ENCODE measurements around the gene SSBP3.

DNA sequence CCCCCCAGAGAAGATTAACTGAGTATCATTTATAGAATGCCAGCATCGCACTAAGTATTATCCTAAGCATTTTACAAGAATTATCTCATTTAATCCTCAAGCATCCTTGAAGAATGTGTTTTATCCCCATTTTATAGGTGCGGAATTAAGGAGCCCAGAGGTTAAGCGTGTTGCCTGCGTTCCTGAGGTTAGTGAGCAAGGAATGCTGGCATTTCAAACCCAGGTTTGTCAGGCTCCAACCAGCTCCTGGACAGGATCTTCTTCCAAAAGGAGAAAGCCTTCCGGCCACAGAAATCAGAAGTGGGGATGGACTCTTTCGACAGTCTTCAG, 82.3 kb downstream of the SSBP3 start:
- TF ChIP-seq GABPA (IDR thresholded peaks at IDR 0.05 in 1 of 2, conservative IDR thresholded peaks at IDR 0.05 in 1 of 2) = no peak
- TF ChIP-seq, protein P1, sequence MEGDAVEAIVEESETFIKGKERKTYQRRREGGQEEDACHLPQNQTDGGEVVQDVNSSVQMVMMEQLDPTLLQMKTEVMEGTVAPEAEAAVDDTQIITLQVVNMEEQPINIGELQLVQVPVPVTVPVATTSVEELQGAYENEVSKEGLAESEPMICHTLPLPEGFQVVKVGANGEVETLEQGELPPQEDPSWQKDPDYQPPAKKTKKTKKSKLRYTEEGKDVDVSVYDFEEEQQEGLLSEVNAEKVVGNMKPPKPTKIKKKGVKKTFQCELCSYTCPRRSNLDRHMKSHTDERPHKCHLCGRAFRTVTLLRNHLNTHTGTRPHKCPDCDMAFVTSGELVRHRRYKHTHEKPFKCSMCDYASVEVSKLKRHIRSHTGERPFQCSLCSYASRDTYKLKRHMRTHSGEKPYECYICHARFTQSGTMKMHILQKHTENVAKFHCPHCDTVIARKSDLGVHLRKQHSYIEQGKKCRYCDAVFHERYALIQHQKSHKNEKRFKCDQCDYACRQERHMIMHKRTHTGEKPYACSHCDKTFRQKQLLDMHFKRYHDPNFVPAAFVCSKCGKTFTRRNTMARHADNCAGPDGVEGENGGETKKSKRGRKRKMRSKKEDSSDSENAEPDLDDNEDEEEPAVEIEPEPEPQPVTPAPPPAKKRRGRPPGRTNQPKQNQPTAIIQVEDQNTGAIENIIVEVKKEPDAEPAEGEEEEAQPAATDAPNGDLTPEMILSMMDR (IDR thresholded peaks at IDR 0.05; ENCODE audit: low read depth, low read length, missing input control) = no peak
- TF ChIP-seq, protein P2, sequence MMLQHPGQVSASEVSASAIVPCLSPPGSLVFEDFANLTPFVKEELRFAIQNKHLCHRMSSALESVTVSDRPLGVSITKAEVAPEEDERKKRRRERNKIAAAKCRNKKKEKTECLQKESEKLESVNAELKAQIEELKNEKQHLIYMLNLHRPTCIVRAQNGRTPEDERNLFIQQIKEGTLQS (IDR thresholded peaks at IDR 0.05) = no peak
- TF ChIP-seq, protein P3, sequence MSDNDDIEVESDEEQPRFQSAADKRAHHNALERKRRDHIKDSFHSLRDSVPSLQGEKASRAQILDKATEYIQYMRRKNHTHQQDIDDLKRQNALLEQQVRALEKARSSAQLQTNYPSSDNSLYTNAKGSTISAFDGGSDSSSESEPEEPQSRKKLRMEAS (IDR thresholded peaks at IDR 0.05) = no peak
- TF ChIP-seq YY1 (IDR thresholded peaks at IDR 0.05) = no peak
- TF ChIP-seq TAF1 (conservative IDR thresholded peaks at IDR 0.05) = no peak
- TF ChIP-seq JUND (IDR thresholded peaks at IDR 0.05) = no peak
- TF ChIP-seq, protein P4, sequence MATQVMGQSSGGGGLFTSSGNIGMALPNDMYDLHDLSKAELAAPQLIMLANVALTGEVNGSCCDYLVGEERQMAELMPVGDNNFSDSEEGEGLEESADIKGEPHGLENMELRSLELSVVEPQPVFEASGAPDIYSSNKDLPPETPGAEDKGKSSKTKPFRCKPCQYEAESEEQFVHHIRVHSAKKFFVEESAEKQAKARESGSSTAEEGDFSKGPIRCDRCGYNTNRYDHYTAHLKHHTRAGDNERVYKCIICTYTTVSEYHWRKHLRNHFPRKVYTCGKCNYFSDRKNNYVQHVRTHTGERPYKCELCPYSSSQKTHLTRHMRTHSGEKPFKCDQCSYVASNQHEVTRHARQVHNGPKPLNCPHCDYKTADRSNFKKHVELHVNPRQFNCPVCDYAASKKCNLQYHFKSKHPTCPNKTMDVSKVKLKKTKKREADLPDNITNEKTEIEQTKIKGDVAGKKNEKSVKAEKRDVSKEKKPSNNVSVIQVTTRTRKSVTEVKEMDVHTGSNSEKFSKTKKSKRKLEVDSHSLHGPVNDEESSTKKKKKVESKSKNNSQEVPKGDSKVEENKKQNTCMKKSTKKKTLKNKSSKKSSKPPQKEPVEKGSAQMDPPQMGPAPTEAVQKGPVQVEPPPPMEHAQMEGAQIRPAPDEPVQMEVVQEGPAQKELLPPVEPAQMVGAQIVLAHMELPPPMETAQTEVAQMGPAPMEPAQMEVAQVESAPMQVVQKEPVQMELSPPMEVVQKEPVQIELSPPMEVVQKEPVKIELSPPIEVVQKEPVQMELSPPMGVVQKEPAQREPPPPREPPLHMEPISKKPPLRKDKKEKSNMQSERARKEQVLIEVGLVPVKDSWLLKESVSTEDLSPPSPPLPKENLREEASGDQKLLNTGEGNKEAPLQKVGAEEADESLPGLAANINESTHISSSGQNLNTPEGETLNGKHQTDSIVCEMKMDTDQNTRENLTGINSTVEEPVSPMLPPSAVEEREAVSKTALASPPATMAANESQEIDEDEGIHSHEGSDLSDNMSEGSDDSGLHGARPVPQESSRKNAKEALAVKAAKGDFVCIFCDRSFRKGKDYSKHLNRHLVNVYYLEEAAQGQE (IDR thresholded peaks at IDR 0.05) = no peak
- TF ChIP-seq SP1 (IDR thresholded peaks at IDR 0.05) = no peak

All from liver (tissue), 3 donors.